Measurements from ENCODE around the gene CRACR2B. TPM values are rescaled to one million over a fixed set of nuclear protein-coding genes. Genes with fewer than 3 reads are reported as not detected.
A peak's percentile ranks its signal among the peaks of the same experiment; 100 is the strongest.

The CRACR2B gene
- total RNA-seq, 1 donor from 2014 or later: 0.57 TPM

GRCh38 chr11:836700-837099 lies 9.0 kb downstream of the CRACR2B start:
- Mint-ChIP-seq H3K4me3 (ENCODE audit: unreplicated experiment) (no peak overlapping the region), H3K36me3 (ENCODE audit: low read depth) (peaks cover 6% of the 10 kb centered on the region), H3K9me3 (ENCODE audit: low read depth) (no peaks in the 10 kb centered on the region), H3K4me1 (ENCODE audit: low read depth) (peaks cover 46% of the 10 kb centered on the region), H3K27ac (ENCODE audit: unreplicated experiment) (no peak overlapping the region), H3K27me3 (ENCODE audit: low read depth) (no peaks in the 10 kb centered on the region)
- no peak for DNase-seq (ENCODE audit: low spot score)
- TF ChIP-seq CTCF (IDR thresholded peaks at IDR 0.05): no peak

GRCh38 chr11:837189-837989 lies 9.7 kb downstream of the CRACR2B start:
- TF ChIP-seq CTCF (IDR thresholded peaks at IDR 0.05): no peak
- Mint-ChIP-seq H3K36me3 (ENCODE audit: low read depth) (peaks cover 6% of the 10 kb centered on the region), H3K27ac (ENCODE audit: unreplicated experiment) (no peak overlapping the region), H3K27me3 (ENCODE audit: low read depth) (no peaks in the 10 kb centered on the region), H3K4me3 (ENCODE audit: unreplicated experiment) (no peak overlapping the region), H3K9me3 (ENCODE audit: low read depth) (no peaks in the 10 kb centered on the region), H3K4me1 (ENCODE audit: low read depth) (peaks cover 39% of the 10 kb centered on the region)
- no peak for DNase-seq (ENCODE audit: low spot score)

GRCh38 chr11:837990-838307 lies 10.2 kb downstream of the CRACR2B start:
- peaks cover 6% of the 10 kb centered on the region for H3K36me3 Mint-ChIP-seq (ENCODE audit: low read depth)
- H3K4me1 Mint-ChIP-seq (ENCODE audit: low read depth): peaks cover 38% of the 10 kb centered on the region
- no peak overlapping the region for H3K4me3 Mint-ChIP-seq (ENCODE audit: unreplicated experiment)
- TF ChIP-seq CTCF (IDR thresholded peaks at IDR 0.05): no peak
- H3K9me3 Mint-ChIP-seq (ENCODE audit: low read depth): no peaks in the 10 kb centered on the region
- no peak for DNase-seq (ENCODE audit: low spot score)
- no peaks in the 10 kb centered on the region for H3K27me3 Mint-ChIP-seq (ENCODE audit: low read depth)
- H3K27ac Mint-ChIP-seq (ENCODE audit: unreplicated experiment): no peak overlapping the region

- H3K27ac Mint-ChIP-seq (ENCODE audit: unreplicated experiment): peak overlapping the region; percentile 59
- no peak overlapping the region for H3K4me3 Mint-ChIP-seq (ENCODE audit: unreplicated experiment)
- H3K9me3 Mint-ChIP-seq (ENCODE audit: low read depth): no peaks in the 10 kb centered on the region
- peaks cover 6% of the 10 kb centered on the region for H3K36me3 Mint-ChIP-seq (ENCODE audit: low read depth)
- DNase-seq (ENCODE audit: low spot score): no peak
- H3K4me1 Mint-ChIP-seq (ENCODE audit: low read depth): peaks cover 43% of the 10 kb centered on the region
- no peaks in the 10 kb centered on the region for H3K27me3 Mint-ChIP-seq (ENCODE audit: low read depth)
- peak; percentile 51 for TF ChIP-seq CTCF (IDR thresholded peaks at IDR 0.05)
Measured at GRCh38 chr11:838441-839279, 10.9 kb downstream of the CRACR2B start.

GRCh38 chr11:839280-839623 lies 11.5 kb downstream of the CRACR2B start:
- Mint-ChIP-seq H3K9me3 (ENCODE audit: low read depth) (no peaks in the 10 kb centered on the region), H3K27ac (ENCODE audit: unreplicated experiment) (peak overlapping the region; percentile 5), H3K4me3 (ENCODE audit: unreplicated experiment) (no peak overlapping the region), H3K4me1 (ENCODE audit: low read depth) (peaks cover 44% of the 10 kb centered on the region), H3K36me3 (ENCODE audit: low read depth) (peaks cover 6% of the 10 kb centered on the region), H3K27me3 (ENCODE audit: low read depth) (no peaks in the 10 kb centered on the region)
- no peak for TF ChIP-seq CTCF (IDR thresholded peaks at IDR 0.05)
- no peak for DNase-seq (ENCODE audit: low spot score)

All from chondrocyte (in vitro differentiated cells).